GM21423 (cell line): ENCODE measurements around the gene FNDC11.

Experiments used
- ATAC-seq: cut with Tn5 transposase; IDR thresholded peaks from one replicate; pipeline ENCODE4 v1.9.1; 2021; ENCODE audit warnings: mild to moderate bottlenecking, moderate library complexity; ENCODE audit not compliant: unreplicated experiment

FNDC11 gene

DNA sequence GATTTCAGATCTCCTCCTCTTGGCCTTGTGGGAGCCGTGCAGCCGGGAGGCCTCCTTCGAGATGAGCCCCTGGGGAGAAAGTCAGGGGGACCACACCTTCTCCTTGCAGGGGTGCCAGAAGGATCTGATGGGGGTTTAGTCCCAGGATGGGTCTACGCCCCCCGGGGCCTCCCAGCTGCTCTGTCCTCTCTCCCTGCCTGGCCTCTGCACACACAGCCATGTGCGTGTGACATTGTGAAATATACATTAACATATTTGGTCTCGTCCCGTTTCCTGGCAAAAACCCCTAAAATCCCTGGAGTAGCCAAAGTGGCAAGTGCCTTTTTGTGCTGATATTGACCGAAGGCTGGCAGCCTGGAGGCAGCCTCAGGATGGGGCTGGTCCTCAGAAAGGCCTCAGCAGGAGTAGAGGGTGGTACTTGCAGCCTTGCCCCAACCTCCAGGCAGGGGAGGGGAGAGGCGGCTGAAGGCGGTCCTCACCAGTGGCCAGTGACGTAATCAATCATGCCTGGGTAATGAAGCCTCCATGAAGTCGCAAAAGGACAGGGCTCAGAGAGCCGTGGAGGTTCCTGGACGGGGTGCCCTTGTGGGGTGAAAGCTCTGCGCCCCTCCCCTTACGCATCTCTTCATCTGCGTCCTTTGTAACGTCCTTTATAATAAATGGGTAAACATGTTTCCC lies 25.2 kb downstream of the FNDC11 start:
- no peak for ATAC-seq

DNA sequence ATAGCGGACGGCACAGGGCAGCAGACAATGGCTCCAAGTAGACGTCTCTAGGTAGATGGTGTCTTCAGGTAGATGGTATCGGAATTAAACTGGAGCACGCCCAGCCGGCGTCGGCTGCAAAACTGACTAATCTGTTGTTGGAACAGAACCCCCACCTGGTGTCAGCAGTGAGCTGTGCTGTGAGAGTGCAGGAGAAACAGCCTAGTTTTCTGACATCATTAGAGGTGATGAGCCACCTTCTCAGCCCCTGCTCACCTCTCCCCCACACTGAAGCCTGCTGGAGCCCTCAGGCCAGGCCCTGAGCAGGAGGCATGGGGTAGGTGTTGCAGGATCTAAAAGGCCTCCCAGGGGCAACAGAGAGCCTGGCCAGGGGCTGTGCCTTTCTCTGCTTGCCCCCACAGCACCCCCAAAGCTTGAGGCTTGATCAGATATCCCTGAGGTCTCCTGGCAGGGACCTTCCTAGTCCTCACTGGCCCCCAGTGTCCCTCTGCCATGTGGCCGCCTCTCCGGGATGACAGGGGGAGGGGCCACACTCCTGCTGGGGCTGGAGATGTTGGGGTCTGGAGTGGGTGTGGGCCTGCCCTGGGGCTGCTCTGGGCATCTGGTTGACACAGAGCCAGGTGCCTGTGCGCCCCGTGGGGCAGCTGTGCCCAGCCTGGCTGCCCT lies 27.0 kb downstream of the FNDC11 start:
- no peak for ATAC-seq

DNA sequence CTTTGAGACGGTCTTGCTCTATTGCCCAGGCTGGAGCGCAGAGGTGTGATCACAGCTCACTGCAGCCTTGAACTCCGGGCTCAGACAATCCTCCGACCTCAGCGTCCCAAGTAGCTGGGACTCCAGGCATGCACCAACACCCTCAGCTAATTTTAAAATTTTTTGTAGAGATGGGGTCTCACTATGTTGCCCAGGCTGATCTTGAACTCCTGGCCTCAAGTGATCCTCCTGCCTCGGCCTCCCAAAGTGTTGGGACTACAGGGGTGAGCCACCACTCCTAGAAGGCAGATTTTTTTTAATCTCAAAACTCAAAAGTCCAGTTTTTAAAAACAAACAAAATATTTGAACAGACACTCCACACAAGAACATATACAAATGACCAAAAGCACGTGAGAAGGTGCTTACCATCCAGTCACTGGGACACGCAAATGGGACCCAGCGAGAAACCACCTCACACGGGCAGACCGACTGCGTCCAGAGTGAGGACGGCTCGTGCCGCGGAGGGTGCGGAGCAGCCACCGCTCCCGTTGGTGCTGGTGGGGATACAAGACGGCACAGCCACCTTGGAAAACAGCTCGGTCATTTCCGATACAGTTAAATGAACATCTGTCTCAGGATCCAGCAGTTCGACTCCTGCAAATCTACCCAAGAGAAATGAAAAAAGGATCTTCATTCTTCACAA lies 28.6 kb downstream of the FNDC11 start:
- no peak for ATAC-seq

DNA sequence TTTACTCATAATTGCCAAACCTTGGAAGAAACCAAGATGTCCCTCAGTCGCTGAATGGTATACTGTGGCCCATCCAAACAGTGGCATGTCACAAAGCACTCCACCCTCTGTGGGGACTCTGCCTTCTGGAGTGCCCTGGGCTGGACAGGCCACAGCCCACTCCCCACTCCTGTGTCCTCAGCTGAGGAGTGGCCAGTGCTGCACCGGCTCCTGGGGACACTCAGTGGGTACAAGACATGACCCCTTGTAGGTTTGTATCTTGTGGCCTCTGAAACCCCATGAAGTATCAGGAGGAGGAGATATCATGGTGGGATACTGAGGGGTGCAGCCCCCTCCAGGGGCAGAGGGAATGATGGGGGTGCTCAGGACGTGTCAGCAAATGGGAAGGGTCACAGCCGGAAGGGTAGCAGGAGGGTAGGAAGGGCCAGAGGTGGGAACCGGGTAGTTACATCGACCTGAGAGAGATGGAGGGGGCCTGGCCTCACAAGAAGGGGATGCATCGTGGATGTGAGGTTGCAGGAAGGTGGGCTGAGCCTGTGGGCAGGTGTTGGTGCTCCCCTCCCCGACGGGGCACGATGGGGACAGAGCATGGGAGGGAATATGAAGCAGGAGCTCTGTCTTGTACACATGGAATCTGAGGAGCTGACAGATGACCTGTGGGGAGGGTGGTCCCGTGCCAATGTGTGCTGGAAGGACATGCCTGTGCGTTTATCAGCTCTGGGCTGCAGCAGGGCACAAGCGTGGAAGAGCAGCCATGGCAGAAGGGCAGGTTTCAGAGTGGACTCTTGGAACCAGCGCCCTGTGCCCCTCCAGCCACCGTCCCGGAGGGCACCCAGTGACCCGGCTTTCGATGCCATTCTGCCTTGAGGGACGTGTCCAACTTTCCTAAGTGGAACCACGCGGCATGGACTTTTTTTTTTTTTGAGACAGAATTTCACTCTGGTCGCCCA lies 31.9 kb downstream of the FNDC11 start:
- no peak for ATAC-seq

DNA sequence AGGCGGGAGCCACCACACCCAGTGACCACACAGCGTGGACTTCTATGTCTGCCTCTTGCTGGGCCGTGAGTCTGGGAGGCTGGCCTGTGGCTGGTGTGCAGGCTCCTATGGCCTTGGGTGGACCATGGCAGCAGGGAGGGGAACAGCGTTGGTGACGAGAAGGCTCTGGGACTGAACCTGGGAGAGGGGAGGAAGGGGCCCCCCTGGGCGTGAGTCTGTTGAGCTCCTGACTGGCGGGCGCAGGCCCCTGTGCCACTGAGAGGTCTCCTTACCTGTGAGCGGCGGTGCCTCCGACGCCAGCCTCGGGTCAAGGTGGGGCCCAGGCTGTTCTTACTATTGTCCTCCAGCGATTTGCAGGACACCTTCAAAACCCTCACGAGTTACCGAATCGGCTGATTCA lies 32.8 kb downstream of the FNDC11 start:
- ATAC-seq = no peak

DNA sequence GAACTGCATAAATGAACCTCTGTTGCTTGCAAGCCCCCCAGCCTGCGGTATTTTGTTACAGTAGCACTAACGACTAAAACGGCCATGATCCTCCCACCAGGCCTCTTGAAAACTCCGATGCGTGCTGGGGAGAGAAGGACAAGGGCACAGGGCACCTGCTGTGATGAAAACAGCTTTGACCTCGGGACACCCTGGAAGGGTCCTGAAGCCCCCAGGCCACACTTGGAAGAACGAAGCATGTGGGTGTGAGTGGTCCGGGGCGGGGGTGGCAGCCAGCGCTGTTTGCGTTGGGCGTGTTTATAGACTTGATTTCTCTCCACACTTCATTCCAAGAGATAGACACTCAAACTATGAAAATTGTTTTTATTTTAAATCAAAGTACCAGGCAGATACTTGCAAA lies 33.3 kb downstream of the FNDC11 start:
- no peak for ATAC-seq

DNA sequence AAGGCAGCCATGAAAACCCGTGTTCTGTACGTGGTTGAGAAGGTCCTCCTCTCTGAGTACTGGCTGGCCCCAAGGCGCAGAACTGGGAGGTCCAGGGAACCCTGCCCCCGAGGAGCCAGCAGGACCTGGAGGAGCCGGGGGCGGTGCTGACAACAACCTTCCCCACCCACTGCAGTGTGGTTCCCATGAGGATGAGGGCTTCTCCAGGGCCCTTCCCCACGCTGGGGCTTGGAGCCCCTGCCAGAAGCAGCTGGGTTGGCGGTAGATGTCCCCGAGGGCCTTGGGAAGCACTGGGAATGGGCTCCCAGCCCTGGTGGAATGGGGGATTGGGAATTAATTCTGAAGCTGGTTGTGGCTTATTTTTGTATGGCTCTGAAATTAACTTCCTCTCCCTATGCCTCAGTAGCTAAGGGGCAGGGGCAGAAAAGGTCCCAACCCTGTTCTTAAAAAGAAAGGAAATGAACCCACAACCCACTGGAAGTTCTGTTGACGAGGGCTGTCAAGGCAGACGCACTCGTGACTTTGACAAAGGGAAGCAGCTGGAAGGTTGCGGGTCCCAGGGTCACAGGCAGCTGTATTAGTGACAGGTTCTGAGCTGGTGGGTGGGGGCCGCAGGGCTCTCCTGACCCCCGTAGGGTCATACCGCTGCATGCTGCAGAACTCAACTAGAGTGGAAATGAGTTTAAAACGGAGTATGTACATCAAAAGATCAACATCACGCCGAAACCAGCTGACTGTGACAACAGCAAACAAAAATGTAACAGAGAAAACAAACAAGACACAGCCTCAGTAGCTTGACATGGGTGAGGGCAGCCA lies 34.0 kb downstream of the FNDC11 start:
- ATAC-seq = no peak

DNA sequence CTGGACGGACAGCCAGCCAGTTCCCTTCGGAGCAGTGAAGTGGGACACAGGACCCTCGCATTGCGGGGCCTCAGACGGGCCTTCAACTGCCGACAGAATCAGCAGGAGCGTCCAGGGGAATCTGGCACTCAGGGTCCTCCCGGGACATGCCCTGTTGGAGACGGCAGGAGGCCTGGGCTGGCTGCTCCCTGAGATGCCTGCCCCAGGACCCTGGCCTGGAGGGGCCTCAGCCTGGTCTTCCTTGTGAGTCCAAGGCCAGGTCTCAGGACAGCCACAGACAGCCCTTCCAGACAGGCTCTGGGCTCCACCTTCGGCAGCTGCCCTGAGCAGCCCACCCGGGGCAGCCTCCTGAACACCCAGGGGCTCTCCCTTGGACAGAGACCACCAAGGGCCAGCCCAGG lies 34.7 kb downstream of the FNDC11 start:
- ATAC-seq = no peak

DNA sequence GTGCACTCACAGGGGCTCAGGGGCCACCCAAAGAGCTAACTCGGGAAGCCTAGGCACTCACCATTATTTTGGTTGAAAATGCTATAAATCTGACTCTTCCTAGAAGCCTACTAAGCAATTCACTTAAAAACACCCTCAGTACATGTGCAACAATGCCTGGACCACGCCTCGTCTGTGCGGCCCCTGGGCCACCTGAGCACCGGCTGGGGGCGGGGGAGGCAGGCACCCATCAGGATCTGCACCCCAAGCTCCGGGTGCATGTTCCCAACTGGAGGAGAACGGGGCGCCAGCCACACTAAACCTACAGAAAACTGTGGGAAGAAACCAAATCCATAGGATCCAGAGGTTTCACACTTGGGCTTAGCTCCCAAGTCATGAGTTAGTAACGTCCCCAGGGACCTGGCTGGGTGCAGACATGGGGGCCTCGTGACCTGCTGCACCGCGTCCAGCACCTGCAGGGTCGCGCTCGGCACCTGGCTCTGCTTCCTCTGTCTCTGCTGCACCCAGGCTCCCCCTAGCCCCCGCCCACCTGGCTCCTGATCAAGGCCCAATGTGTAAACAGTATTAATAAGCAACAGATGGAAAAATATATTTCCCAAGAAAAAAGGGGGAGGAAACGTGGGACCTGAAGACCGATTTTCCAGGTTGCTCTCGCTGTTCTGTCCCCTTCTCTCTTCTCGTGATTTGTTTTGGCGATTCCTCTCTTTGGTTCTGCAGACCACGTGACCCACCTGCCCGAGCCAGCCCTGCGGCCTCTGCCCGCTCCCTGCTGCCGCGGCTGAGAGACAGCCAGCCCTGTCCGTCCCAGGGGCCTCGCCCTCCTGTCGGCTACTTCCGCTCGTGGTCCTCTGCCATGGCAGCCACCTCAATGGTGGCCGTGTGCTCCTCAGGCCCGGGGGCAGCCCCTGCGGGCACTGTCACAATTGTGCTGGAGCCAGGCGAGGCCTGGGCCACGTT lies 35.6 kb downstream of the FNDC11 start:
- no peak for ATAC-seq

DNA sequence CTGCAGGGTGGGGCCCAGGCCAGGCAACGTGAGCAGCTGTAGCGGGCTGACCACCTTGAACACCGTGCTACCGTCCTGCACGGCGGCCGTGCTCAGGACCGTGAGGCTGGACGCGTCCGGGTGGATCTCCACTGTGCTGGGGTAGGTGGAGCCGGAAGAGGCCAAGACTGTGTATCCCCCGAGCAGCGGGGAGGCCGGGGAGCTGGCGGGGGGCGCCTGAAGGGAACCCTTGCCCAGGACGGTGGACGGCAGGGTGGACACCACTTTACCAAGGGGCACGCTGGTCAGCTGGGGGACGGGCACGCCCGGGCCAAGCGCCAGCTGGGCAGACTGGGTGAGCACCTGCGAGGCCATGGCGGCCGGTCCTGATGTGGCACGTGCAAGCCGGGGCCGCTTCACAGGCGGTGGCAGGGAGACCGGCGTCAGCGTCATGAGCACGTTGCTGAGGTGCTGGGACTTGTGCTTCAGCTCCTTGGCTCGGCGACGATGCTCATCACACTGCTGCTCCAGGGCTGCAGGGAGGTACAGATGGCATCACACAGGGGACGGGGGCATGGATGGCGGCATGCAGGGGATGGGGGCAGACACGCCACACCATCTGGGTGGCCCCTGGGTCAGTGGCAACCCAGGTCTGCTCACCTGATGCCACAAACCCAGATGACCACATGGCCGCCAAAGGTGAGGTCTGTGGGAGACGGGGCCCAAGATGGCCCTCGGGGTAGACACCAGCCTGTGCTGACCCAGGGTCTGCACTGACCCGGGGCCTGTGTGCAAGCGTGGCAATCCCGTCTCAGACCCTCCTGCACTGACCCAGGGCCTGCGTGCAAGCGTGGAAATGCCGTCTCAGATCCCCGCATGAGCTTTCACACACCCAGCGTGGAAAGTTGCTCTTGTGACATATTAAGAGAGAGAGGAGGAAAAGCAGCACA lies 36.5 kb downstream of the FNDC11 start:
- ATAC-seq = no peak

DNA sequence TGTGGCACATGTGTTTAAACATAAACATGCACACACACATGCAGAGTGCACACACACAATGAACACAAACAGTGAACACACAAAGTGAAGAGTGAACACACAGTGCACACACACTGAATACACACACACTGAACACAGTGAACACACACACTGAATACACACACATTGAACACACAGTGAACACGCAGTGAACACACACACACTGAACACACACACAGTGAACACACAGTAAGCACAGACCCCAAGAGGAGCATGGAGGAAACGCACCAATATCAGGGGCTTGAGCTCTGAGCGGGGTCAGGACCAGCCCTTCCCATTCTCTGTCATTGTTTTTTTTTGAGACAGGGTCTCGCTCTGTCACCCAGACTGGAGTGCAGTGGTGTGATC lies 37.2 kb downstream of the FNDC11 start:
- no peak for ATAC-seq

DNA sequence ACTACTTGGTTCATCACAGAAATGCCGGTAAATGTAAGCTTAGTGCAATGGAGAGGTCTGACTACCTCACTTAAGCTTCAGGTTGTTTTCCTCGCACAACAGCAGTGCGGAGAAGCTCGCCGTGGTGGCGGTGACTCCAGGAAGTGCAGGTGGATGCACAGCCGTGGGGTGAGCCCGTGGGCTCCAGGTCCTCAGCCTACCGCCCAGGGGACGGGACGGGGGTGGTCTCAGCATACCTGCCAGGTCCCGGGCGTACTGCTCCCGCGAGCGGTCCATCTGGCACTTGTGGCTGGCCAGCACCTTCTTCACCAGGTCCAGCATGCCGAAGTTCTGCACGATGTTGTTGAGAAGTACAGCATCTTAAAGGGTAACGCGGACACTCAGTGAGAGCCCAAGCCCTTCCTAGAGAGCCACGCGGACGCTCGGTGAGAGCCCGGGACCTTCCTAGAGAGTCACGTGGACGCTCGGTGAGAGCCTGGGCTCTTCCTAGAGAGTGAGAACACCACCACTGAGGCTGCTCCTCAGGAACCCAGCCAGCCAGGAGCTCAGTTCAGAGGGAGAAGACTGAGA lies 37.9 kb downstream of the FNDC11 start:
- ATAC-seq = no peak

DNA sequence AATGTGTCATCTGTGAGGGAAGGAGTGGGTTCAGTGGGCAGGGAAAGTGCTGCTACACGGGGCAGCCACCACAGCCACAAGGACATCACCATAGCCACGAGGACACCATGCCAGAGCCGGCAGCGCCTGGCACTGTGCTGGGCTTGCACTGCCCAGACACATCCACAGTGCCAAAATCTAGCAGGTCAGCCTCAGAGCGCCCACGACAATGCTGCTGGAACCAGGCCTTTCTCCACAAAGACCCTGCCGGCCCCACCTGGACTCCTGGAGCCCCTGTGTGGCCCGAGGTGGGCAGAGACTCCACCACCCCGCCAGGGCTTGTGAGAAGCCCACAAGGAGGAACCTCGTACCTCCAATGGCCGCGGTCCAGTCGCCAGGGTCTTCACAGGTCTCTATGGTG lies 38.7 kb downstream of the FNDC11 start:
- no peak for ATAC-seq

DNA sequence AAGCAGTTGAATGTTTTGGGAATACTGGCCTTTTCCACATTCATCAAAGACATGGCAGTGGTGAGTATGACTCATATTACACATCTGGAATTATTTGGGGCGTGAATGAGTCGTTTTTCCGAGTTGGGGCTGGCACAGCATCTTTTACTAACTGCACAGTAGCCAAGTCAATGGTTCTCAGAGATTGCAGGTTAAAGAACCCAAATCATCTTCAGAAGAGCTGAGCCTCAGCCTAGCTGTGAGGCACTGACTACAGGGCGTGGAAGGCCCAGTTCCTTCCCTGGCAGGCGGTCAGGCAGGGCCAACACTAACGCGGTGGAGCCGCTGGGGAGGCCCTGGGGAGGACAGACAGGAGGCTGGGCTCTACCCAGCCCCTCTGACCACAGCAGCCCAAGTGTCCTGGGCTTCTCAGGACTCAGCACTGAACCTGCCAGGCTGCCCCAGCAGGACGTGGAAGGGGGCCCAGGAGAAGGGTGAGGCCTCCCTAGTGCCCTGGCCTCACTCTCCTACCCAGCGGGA lies 40.1 kb downstream of the FNDC11 start:
- ATAC-seq = no peak

DNA sequence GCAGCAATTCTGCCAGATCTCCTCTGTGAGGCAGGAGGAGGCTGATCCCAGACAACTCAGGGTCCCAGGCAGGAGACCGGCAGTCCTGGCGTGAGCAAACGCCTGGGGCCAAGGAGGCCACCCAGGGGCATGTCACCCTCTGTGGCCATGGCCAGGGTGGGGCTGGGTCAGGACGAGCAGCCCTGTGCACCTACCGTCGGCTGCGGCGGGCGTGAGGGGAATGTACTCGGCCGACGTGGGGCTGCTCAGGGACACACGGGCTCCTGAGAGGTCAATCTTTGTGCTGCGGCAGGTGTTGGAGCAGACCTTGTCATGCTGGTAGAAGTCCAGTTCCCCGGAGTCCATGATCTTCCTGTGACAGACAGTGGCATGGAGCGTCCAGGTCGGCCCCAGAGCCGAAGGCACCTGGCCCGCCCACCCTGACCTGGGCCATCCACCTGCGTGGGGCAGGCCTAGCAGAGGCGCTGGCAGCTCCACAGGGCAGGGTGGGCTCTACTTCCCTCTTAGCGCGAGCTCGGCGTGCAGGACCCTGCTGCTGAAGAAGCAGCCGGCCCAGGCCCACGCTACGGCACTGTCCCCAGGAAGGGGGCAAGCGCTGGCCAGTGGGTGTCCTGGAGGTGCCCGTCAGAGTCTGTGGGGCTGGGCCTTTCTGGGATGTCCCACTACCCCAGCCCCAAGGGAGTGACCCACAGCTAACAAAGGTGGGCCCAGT lies 41.6 kb downstream of the FNDC11 start:
- no peak for ATAC-seq

DNA sequence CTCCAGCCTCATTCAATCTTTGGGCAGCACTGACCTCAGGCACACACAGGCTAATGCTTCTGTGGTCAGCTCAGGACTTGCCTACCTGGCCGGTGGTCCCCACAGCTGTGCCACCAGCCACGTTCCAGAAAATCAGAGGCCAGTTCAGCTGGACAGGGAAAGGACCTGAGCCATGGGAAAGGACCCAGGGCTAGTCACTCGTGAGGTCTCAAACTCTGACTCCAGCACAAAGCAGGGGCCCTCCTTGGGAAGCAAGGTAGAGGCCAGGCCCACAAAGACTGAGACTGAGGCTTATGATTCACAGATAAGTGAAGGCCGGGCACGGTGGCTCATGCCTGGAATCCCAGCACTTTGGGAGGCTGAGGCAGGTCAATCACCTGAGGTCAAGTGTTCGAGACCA lies 42.5 kb downstream of the FNDC11 start:
- ATAC-seq = no peak
